Astrocyte of the cerebellum (primary cell): ENCODE measurements around the gene CREG2.

ENCODE experiments used
- DNase-seq: peaks from one replicate; pipeline ENCODE4 v3.0.0-alpha.2; 2011; ENCODE audit warnings: low read depth
- H3K4me3 ChIP-seq: 2 replicates; pipeline ENCODE4 v1.5.1; 2011; ENCODE audit warnings: mild to moderate bottlenecking, low read depth, low read length, moderate library complexity
- CTCF ChIP-seq: IDR thresholded peaks from 2 replicates; pipeline ENCODE4 v1.5.1; 2012; ENCODE audit warnings: low read length, low read depth, moderate library complexity, mild to moderate bottlenecking; ENCODE audit errors: missing control alignments
- in situ Hi-C: cut with HindIII; loops from 2 replicates; pipeline ENCODE4 v1.10.0; 2017; ENCODE audit warnings: low sequenced_read_pairs

Gene CREG2

DNA sequence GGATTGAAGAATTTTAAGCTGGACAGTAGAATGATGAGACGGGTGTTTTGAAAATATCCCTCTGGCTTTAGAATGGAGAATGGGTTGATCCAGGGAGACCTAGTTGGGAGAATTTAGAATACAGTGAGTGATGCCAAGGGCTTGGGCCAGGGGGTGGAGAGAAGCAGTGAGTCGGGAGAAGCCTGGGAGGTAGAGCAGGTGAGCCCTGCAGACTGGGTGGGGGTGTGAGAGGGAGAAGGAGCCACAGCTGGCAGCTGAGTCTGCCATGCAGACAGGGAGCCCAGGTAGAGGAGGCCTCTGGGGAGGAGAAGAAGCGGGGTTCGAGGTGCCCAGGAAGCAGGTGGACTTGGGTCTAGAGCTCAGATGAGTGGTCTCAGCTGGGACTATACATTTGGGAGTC, 18.2 kb downstream of the CREG2 start:
- no peak for TF ChIP-seq CTCF
- no peak for DNase-seq
- in situ Hi-C loops, result no loop called here
- H3K4me3 ChIP-seq, result no peak overlapping the region

DNA sequence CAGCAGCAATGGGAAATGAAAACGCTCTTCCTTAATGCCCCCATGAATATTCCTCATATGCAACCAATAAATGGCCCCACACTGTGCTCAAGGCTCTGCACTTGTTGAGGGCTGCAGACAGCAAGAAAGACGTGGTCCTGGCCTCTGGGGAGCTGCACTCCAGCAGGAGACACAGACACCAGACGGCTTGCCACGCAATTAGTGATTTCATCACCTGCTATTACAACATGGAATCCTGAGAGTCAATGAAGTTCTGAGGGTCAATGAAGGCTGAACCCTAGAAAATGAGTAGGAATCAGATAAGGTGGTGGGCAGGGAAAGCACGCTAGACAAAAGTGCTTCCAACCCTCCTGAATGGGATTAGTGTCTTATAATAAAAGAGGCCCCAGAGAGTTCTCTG, 18.9 kb downstream of the CREG2 start:
- in situ Hi-C loops, result no loop called here
- DNase-seq, result no peak
- H3K4me3 ChIP-seq, result no peak overlapping the region
- TF ChIP-seq CTCF, result no peak

- no peak for DNase-seq
- in situ Hi-C loops, result no loop called here
- no peak overlapping the region for H3K4me3 ChIP-seq
- no peak for TF ChIP-seq CTCF
These were observed 19.8 kb downstream of the CREG2 start for GRCh38 chr2:101367508-101367907.

- in situ Hi-C loops, result no loop called here
- TF ChIP-seq CTCF, result no peak
- DNase-seq, result no peak
- no peak overlapping the region for H3K4me3 ChIP-seq
These were observed 22.4 kb downstream of the CREG2 start for GRCh38 chr2:101364878-101365277.

DNA sequence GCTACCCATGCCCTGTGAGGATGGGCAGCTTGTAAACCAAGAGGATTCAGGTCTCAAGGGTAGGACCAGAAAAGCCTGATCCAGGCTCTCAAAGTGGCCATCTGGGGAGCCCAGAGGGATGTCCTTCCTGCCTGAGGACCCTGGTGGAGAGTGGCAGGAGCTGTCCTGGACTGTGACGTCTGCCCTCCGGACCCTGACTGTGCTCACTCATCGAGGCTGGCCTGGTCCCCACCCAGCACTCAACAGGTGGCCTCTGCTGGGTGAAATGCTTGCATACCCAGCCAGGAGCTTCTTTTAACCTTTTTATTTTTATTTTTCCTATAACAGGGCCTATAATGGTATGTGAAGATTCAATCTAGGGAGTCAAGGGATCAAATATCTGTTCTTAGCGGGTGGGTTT, 24.5 kb downstream of the CREG2 start:
- no peak overlapping the region for H3K4me3 ChIP-seq
- in situ Hi-C loops, result no loop called here
- DNase-seq, result no peak
- TF ChIP-seq CTCF, result no peak

- no peak for DNase-seq
- TF ChIP-seq CTCF, result no peak
- no peak overlapping the region for H3K4me3 ChIP-seq
- in situ Hi-C loops, result no loop called here
These were observed 25.0 kb downstream of the CREG2 start for GRCh38 chr2:101362316-101362715.

- H3K4me3 ChIP-seq, result no peak overlapping the region
- no peak for TF ChIP-seq CTCF
- DNase-seq, result no peak
- in situ Hi-C loops, result no loop called here
These were observed 25.8 kb downstream of the CREG2 start for GRCh38 chr2:101361522-101361921.
